Mesodermal cell (in vitro differentiated cells): ENCODE results near the gene SEC16B.
A peak's percentile ranks its signal among the peaks of the same experiment; 100 is the strongest.
"Not testable (repeated sequence)": the region's sequence is repeated elsewhere in the genome, so short reads cannot be mapped to it uniquely, and the experiment has no call there.

ENCODE experiments used
- H3K27ac ChIP-seq: 2 replicates; pipeline ENCODE4 v1.7.0; 2013; ENCODE audit warnings: mild to moderate bottlenecking, low read depth, low read length, moderate library complexity; ENCODE audit not compliant: severe bottlenecking
- H3K36me3 ChIP-seq: 2 replicates; pipeline ENCODE4 v1.7.1; 2013; ENCODE audit warnings: mild to moderate bottlenecking, low read length, moderate library complexity; ENCODE audit not compliant: control insufficient read depth, insufficient read depth
- H3K4me1 ChIP-seq: one replicate; pipeline ENCODE4 v1.7.1; 2013; ENCODE audit warnings: mild to moderate bottlenecking, low read length; ENCODE audit not compliant: insufficient read depth, control insufficient read depth, poor library complexity, severe bottlenecking
- H3K4me3 ChIP-seq: 2 replicates; pipeline ENCODE4 v1.7.0; 2013; ENCODE audit warnings: low read length, control low read depth, mild to moderate bottlenecking; ENCODE audit not compliant: insufficient read depth, poor library complexity, severe bottlenecking; ENCODE audit errors: extremely low read depth
- H3K9me3 ChIP-seq: 2 replicates; pipeline ENCODE4 v1.7.1; 2013; ENCODE audit warnings: mild to moderate bottlenecking, low read length, moderate library complexity; ENCODE audit not compliant: control insufficient read depth
- WGBS, 2 experiments: methylation state at CpG; one replicate each; pipeline ENCODE4 v1.1.5; 2013; ENCODE audit warnings: missing lambda C conversion rate in 2 of 2; ENCODE audit not compliant: insufficient coverage in 2 of 2; 5-methylcytosine and 5-hydroxymethylcytosine counted together

The SEC16B gene

DNA sequence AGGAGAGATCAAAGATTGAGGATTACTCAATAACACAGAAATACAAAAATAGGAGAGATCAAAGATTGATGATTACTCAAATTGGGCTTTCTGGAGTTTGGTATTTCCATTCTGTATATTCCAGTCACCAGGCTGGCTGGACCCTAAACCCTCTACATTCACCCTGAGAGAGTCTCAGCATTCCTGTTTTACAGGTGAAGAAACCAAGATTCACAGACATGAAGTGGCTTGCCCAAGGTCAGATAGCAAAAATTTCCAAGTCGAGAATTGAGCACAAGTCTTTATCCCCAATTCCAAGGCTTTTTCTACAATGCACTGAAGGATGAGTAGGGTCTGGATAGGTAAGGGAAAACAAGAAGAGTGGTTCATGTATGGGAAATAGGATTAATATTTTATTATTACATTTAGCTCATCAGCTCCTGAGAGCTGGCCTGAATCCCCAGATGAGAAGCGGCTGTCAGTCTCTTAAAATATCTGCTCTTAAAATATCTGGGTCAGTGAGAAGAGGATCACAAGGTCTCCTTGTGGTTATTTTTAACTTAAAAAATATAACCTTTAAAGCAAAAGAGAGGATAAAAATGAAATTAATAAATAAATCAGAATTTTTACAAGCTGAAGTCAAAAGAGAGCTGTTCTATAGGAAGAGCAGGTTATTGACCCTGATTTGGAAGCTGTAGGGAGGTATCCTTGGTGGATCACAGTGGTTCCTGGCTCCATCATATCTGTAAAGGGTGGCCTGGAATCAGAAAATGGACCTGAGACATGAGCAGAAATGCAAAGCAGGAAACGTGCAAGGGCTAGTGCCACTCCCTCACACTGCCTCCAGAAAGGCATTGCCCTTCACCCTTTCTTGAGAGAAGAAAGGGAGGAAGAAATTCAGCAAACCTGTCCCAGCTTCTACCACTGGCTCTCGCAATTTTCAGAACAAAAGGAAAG, 29.1 kb upstream of the SEC16B start:
- no peaks in the 10 kb centered on the region for H3K36me3 ChIP-seq
- no peaks in the 10 kb centered on the region for H3K4me1 ChIP-seq
- 72% methylated on average over 3 of the region's 4 CpGs; no CpG with 5 or more reads in 1 of the 2 experiments for WGBS, 2 experiments
- H3K4me3 ChIP-seq: no peak overlapping the region
- H3K27ac ChIP-seq: no peak overlapping the region
- no peaks in the 10 kb centered on the region for H3K9me3 ChIP-seq

DNA sequence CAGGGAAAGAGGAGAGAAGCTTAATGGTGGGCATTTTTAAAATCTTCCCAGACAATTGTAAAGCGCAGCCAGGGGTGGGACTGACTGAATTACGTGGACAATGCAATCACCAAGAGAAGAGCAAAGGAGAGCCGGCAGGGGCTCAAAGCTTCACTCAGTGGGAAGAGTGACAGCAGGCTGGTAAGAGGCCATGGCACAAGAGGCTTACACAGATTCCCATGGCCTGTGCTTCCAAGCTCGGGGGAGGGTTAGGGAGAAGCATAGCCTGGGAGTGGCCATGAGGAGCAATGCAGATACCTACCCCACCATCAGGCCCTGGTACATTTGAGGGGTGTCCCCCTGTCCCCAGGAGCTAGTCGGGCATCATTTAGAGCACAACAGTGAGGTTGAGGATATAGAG, 27.1 kb upstream of the SEC16B start:
- Histone ChIP-seq H3K9me3 (no peaks in the 10 kb centered on the region), H3K36me3 (no peaks in the 10 kb centered on the region), H3K4me1 (no peaks in the 10 kb centered on the region), H3K4me3 (no peak overlapping the region), H3K27ac (no peak overlapping the region)
- WGBS, 2 experiments: 75 to 100% methylated on average over 3 of the region's 5 CpGs

DNA sequence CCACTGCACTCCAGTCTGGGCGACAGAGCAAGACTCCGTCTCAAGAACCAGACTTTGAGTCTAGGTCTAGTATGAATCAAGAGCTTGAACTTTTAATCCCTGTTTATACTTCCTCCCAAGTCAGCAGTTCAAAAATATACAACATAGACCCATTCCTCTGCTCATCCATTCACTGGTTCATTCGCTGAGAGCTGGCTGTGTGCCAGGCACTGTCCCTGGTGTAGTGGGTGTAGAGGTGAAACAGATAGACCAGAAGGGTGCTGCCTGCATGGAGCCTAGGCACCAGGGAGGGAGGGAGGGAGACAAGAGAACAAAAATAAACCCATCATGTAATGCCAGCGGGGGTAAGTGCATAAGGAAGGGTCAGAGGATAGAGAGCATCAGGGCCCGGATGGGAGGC, 25.5 kb upstream of the SEC16B start:
- no peaks in the 10 kb centered on the region for H3K36me3 ChIP-seq
- no peak overlapping the region for H3K4me3 ChIP-seq
- H3K4me1 ChIP-seq: no peaks in the 10 kb centered on the region
- WGBS, 2 experiments: 77 to 92% methylated on average over 4 of the region's 5 CpGs
- H3K27ac ChIP-seq: no peak overlapping the region
- no peaks in the 10 kb centered on the region for H3K9me3 ChIP-seq

DNA sequence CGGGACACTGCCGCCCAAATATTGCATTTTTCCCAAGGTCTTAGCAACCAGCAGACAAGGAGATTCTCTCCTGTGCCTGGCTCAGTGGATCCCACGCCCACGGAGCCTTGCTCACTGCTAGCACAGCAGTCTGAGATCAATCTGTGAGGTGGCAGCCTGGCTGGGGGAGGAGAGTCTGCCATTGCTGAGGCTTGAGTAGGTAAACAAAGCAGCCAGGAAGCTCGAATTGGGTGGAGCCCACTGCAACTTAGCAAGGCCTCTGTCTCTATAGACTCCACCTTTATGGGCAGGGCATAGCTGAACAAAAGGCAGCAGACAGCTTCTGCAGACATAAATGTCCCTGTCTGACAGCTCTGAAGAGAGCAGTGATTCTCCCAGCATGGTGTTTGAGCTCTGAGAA, 16.4 kb upstream of the SEC16B start:
- H3K9me3 ChIP-seq, H3K36me3 ChIP-seq, H3K27ac ChIP-seq, H3K4me3 ChIP-seq, H3K4me1 ChIP-seq: not testable (repeated sequence)
- 72 to 81% methylated on average over 5 of the region's 5 CpGs for WGBS, 2 experiments

DNA sequence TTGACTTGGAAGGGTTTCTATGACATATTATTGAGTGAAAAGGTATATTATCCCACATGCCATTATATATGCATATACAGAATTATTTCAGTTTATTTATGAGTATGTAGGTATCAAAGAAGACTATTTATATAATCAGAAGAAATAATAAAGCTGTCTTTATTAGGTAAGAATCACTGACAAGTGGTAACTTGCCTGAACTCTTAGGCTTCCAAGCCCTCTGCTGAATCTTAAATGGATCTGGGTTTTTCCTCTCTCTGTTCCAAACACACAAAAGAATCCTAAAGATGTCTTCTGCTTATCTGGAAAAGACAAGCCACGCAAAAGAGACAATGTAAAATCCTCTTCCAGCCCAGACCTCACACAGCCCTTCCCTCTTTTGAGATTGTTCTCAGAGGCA, 14.9 kb upstream of the SEC16B start:
- 67 to 80% methylated on average over 1 of the region's 1 CpG for WGBS, 2 experiments
- Histone ChIP-seq H3K36me3 (no peaks in the 10 kb centered on the region), H3K4me1 (no peaks in the 10 kb centered on the region), H3K4me3 (no peak overlapping the region), H3K27ac (no peak overlapping the region), H3K9me3 (no peaks in the 10 kb centered on the region)

- WGBS, 2 experiments: 50% methylated on average over 1 to 2 of the region's 3 CpGs
- Histone ChIP-seq H3K4me1 (no peaks in the 10 kb centered on the region), H3K36me3 (no peaks in the 10 kb centered on the region), H3K4me3 (no peak overlapping the region), H3K27ac (peak overlapping the region; percentile 85), H3K9me3 (no peaks in the 10 kb centered on the region)
Observed at GRCh38 chr1:177984136-177984525, 14.3 kb upstream of the SEC16B start.

DNA sequence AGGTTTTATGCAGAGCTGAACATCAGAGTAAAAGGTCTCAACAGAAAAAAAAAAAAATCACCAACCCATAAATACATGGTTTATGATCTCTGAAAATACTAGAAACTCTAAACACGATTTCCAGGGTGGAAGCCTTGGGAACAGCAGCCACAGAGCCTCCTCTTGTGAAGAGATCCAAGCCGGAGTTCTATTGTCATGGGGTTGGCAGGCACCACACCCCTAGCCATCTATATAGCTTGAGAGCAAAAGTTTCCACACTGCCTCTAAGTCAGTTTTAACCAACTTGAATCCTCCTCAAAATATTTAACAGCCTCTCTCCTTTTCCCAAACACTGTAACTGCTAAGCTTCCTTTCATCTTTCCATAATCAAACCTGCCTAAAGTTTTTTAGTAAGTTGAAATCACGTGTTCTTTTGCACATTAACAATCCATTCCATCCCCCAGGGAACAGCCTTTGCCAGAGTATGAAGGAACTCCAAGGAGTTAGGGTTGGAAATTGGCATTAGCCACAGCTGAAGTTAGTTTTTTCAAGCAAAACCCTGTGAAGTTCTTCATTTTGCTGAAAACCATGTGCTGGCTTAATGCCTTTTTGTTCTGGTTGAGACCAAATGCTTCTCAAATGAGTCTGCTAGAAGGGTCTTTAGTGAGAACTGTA, 13.8 kb upstream of the SEC16B start:
- no peaks in the 10 kb centered on the region for H3K4me1 ChIP-seq
- peak overlapping the region; percentile 85 for H3K27ac ChIP-seq
- H3K9me3 ChIP-seq: no peaks in the 10 kb centered on the region
- H3K36me3 ChIP-seq: no peaks in the 10 kb centered on the region
- H3K4me3 ChIP-seq: no peak overlapping the region
- 57 to 62% methylated on average over 1 to 2 of the region's 3 CpGs for WGBS, 2 experiments

- 89 to 100% methylated on average over 1 to 4 of the region's 5 CpGs for WGBS, 2 experiments
- no peaks in the 10 kb centered on the region for H3K9me3 ChIP-seq
- no peak overlapping the region for H3K27ac ChIP-seq
- H3K4me1 ChIP-seq: no peaks in the 10 kb centered on the region
- H3K36me3 ChIP-seq: no peaks in the 10 kb centered on the region
- no peak overlapping the region for H3K4me3 ChIP-seq
Observed at GRCh38 chr1:177983077-177983476, 13.2 kb upstream of the SEC16B start.

- Histone ChIP-seq H3K9me3 (no peaks in the 10 kb centered on the region), H3K4me1 (peaks cover 5% of the 10 kb centered on the region), H3K36me3 (no peaks in the 10 kb centered on the region), H3K27ac (no peak overlapping the region), H3K4me3 (no peak overlapping the region)
- WGBS, 2 experiments: 100% methylated on average over 1 of the region's 1 CpG; no CpG with 5 or more reads in 1 of the 2 experiments
Observed at GRCh38 chr1:177981200-177981599, 11.3 kb upstream of the SEC16B start.

DNA sequence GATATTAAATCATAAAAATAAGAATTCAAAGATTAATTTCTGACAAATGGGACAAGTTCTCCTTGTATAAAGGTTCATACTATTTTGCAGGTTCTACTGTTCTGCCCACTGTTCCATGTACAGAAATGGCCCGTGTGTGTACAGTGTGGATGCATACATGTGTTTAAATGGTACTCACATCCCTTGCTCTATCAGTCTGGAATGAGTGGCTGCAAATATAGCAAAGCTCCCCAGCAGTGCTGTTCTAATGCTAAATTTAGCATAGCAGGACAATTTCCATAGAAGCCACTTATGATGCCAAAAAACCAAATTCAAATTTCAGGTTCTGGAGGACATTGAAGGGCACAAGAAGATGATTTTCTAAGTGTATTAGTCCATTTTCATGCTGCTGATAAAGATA, 9.4 kb upstream of the SEC16B start:
- Histone ChIP-seq H3K4me1 (peaks cover 8% of the 10 kb centered on the region), H3K36me3 (no peaks in the 10 kb centered on the region), H3K9me3 (no peaks in the 10 kb centered on the region), H3K4me3 (no peak overlapping the region), H3K27ac (no peak overlapping the region)
- no CpG with 5 or more reads among the region's 1 CpG for WGBS, 2 experiments

GRCh38 chr1:177978530-177978929, 8.7 kb upstream of the SEC16B start:
- no CpG with 5 or more reads among the region's 1 CpG for WGBS, 2 experiments
- Histone ChIP-seq H3K9me3 (no peaks in the 10 kb centered on the region), H3K4me3 (no peak overlapping the region), H3K36me3 (no peaks in the 10 kb centered on the region), H3K4me1 (peaks cover 8% of the 10 kb centered on the region), H3K27ac (no peak overlapping the region)
